Activated CD8-positive, alpha-beta memory T cell treated with anti-CD3 and anti-CD28 coated beads, Interleukin-2, amount 50 U/mL, for 1 hour (primary cell): ENCODE measurements around the gene PGRMC2.

ENCODE experiments used
- DNase-seq: peaks from one replicate; pipeline ENCODE4 v3.0.0-alpha.2; 2020; ENCODE audit errors: extremely low read depth

PGRMC2 gene

GRCh38 chr4:128220286-128221235 is 67.1 kb downstream of the PGRMC2 start:
- no peak for DNase-seq
